Measurements from ENCODE around the gene NAA10. TPM values are rescaled to one million over a fixed set of nuclear protein-coding genes. Genes with fewer than 3 reads are reported as not detected.

The NAA10 gene
- total RNA-seq, 2 experiments from 2014 or later: 79.5 to 84.3 TPM

Small RNAs within 50 kb of the gene (microRNA-seq; reads per million reads assigned to microRNA genes)
- gene MIR3202-1 (not detected), gene MIR3202-2 (not detected)

Other genes with a start within 250 kb of the NAA10 start
- 1 to 10 TPM; 1.7 to 1.9 TPM for gene SLC6A8, start 247.1 kb downstream of the NAA10 start, total RNA-seq
- 100 to 1,000 TPM; 140 to 141 TPM for gene BCAP31, start 210.7 kb downstream of the NAA10 start, total RNA-seq
- gene ABCD1, start 210.2 kb downstream of the NAA10 start, total RNA-seq: 10 to 100 TPM; 15.9 to 16.4 TPM
- gene PLXNB3, start 170.8 kb downstream of the NAA10 start, total RNA-seq: 1 to 10 TPM; 1.3 to 2.1 TPM
- not detected for gene SRPK3, start 154.0 kb downstream of the NAA10 start, total RNA-seq
- gene IDH3G, start 140.7 kb downstream of the NAA10 start, total RNA-seq: 10 to 100 TPM; 66.3 to 67.1 TPM
- 100 to 1,000 TPM; 158 to 162 TPM for gene SSR4, start 140.4 kb downstream of the NAA10 start, total RNA-seq
- gene PDZD4, start 104.5 kb downstream of the NAA10 start, total RNA-seq: 1 to 10 TPM in 1 of 2 experiments, under 1 TPM in 1; 0.80 to 1.1 TPM
- 1 to 10 TPM; 4.5 to 7.2 TPM for gene L1CAM, start 48.9 kb downstream of the NAA10 start, total RNA-seq
- gene AVPR2, start 30.4 kb downstream of the NAA10 start, total RNA-seq: not detected
- 100 to 1,000 TPM; 341 to 356 TPM for gene ARHGAP4, start 8.8 kb downstream of the NAA10 start, total RNA-seq
- 10 to 100 TPM; 18.1 to 18.8 TPM for gene RENBP, start 9.6 kb upstream of the NAA10 start, total RNA-seq
- 100 to 1,000 TPM; 101 to 107 TPM for gene HCFC1, start 36.8 kb upstream of the NAA10 start, total RNA-seq
- 1 to 10 TPM; 8.6 to 9.7 TPM for gene TMEM187, start 37.7 kb upstream of the NAA10 start, total RNA-seq
- 100 to 1,000 TPM; 127 to 135 TPM for gene IRAK1, start 84.9 kb upstream of the NAA10 start, total RNA-seq
- 10 to 100 TPM; 81.9 to 82.8 TPM for gene MECP2, start 162.7 kb upstream of the NAA10 start, total RNA-seq
- gene OPN1LW, start 209.2 kb upstream of the NAA10 start, total RNA-seq: not detected
- gene OPN1MW, start 247.6 kb upstream of the NAA10 start, total RNA-seq: not detected